Keratinocyte (primary cell): ENCODE measurements around the gene USP6.
"Not testable (repeated sequence)": the region's sequence is repeated elsewhere in the genome, so short reads cannot be mapped to it uniquely, and the experiment has no call there.

ENCODE experiments used
- EZH2 ChIP-seq: IDR thresholded peaks from one replicate; pipeline ENCODE4 v1.6.1; 2012; ENCODE audit warnings: inconsistent platforms, mild to moderate bottlenecking, low read length, moderate library complexity
- TF ChIP-seq, protein P1 (sequence below), 3 experiments: IDR thresholded peaks in 1 of 3; conservative IDR thresholded peaks in 1 of 3; optimal IDR thresholded peaks in 1 of 3; 2 replicates in 2 of 3; 3 replicates in 1 of 3; pipeline versions ENCODE3 to v1.5.1; 2011; ENCODE audit warnings: low read length in 3 of 3, mild to moderate bottlenecking in 3 of 3, moderate library complexity in 2 of 3, control low read depth in 1 of 3, inconsistent platforms in 1 of 3; ENCODE audit not compliant: insufficient read depth in 2 of 3; ENCODE audit errors: extremely low read depth in 1 of 3

DNA sequence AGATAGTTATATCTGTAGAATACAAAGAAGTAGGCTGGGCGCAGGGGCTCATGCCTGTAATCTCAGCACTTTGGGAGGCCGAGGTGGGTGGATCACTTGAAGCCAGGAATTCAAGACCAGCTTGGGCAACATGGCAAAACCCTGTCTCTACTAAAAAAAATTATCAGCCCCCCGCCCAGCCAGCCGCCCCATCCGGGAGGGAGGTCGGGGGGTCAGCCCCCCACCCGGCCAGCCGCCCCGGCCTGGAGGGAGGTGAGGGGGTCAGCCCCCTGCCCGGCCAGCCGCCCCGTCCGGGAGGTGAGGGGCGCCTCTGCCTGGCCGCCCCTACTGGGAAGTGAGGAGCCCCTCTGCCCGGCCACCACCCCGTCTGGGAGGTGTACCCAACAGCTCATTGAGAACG, 27.0 kb downstream of the USP6 start:
- TF ChIP-seq, protein P1, sequence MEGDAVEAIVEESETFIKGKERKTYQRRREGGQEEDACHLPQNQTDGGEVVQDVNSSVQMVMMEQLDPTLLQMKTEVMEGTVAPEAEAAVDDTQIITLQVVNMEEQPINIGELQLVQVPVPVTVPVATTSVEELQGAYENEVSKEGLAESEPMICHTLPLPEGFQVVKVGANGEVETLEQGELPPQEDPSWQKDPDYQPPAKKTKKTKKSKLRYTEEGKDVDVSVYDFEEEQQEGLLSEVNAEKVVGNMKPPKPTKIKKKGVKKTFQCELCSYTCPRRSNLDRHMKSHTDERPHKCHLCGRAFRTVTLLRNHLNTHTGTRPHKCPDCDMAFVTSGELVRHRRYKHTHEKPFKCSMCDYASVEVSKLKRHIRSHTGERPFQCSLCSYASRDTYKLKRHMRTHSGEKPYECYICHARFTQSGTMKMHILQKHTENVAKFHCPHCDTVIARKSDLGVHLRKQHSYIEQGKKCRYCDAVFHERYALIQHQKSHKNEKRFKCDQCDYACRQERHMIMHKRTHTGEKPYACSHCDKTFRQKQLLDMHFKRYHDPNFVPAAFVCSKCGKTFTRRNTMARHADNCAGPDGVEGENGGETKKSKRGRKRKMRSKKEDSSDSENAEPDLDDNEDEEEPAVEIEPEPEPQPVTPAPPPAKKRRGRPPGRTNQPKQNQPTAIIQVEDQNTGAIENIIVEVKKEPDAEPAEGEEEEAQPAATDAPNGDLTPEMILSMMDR (optimal IDR thresholded peaks at IDR 0.05 in 1 of 3, IDR thresholded peaks at IDR 0.05 in 1 of 3, conservative IDR thresholded peaks at IDR 0.05 in 1 of 3; ENCODE audit: extremely low read depth in 1 of 3, insufficient read depth in 2 of 3, low read length in 3 of 3): not testable (repeated sequence)
- TF ChIP-seq EZH2: not testable (repeated sequence)
